Measurements from ENCODE around the gene ETNK2.
"Not testable (repeated sequence)": the region's sequence is repeated elsewhere in the genome, so short reads cannot be mapped to it uniquely, and the experiment has no call there.

Gene ETNK2

DNA sequence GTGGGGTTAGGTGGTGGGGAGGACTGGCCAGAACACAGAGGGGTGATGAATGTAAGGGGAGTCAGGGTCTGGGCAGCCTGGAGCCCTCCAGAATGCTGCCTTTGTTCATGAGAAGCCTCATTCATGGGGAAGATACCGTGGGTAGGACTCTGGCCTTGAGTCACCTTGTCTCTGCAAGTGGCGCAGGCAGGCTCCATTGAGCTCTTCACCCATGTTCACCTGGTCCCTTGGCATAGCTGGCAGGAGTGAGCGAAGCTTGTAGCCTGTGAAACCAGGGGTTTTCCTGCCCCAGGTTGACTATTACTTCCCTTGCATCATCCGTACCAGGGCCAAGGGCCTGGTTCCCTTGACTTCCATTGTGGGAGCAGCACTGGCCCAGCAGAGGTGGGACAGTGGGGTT lies 53.2 kb downstream of the ETNK2 start:
- no peak for DNase-seq (ENCODE audit: low read depth in 2 of 2)

DNA sequence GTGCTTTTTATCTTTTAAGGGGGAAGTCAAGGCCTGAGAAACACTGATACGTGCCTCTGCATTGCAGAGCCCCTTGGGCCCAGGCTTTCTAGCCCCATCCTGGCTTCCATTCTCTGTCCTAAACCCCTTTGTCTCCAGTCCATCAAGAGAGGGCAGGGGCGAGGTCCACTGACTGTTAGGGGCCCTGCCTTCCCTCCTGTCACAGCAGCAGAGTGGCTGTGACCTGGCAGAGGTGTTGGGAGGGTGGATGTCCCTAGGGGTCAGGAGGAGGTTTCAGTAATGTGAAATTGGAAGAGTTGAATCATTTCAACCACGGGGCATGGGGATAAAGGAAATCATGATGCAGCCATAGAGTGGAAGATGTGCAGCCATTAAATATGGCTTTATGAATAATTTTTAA lies 54.9 kb downstream of the ETNK2 start:
- no peak for DNase-seq (ENCODE audit: low read depth in 2 of 2)

DNA sequence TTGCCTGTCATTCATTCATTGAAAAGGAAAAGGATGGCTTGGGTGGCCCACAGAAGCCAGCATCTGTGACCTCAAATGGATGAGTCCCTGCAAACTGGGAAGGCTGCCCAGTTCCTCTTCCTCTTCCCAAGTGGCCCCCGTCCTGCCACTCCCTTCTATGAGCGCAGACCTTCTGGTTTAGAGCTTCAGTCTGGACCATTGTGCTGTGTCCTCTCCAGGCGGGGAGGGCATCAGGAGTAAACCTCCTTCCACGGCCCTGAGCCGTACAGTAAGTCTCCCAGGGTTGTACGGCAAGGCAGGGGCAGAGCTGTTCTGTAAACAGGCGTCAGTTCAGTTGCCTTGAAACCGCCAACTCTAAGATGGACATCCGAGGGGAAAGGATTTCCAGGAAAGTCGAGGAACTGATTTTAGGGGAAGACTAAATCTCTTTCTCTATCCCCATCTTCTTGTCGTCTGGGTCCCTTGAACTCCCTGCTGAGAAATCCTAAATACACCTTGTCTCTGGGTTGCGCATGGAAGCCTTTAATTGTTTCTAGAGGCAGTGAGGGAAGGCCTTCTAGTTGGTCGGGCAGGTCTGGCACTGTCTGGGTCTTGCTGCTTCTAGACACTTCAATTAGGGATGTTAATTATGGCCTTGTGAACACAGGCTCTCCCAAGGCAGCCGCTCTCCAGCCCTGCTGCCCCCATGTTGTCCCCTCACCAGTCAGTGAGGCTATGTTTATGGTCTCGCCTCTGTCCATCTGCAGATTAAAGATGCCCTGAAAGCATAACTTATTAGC lies 56.8 kb downstream of the ETNK2 start:
- no peak for DNase-seq (ENCODE audit: low read depth in 2 of 2)

DNA sequence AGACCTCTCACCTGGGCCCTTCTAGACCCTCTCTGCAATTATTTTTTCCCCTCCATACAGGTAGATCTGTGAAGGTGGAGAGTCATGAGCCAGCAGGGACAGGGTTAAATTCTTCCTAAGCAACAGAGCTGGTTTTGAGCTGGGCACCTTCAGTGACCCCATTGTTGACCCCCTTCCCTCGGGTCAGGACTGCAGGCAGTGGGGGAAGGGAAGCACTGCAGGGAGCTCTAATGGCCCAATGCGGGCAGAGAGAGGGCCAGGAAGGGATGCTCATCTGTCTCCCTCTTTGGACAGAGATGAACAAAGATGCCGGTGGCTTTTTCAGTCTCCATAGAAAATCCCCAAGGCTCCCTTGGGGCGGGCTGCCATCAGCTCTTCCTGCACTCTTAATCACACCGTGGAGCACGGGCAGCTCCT lies 57.5 kb downstream of the ETNK2 start:
- no peak for DNase-seq (ENCODE audit: low read depth in 2 of 2)

DNA sequence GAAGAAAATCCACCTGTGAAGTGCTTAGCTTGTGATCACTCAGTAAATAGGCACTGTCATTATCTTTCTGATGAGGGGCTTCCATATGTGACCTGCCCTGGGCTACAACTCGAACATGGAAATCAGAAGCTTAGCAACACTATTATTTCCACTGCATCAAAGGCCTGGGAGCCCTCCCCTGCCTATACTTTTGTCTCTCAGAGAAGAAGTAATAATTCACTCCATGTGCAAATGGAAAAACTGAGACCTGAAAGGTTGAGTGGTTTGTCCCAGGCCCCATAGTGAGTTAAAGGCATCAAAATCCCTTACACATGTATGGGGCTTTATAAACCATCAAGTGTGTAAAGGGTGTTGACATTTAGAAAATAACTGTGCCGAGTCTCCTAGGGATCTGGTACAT lies 58.1 kb downstream of the ETNK2 start:
- DNase-seq (ENCODE audit: low read depth in 2 of 2), result no peak

DNA sequence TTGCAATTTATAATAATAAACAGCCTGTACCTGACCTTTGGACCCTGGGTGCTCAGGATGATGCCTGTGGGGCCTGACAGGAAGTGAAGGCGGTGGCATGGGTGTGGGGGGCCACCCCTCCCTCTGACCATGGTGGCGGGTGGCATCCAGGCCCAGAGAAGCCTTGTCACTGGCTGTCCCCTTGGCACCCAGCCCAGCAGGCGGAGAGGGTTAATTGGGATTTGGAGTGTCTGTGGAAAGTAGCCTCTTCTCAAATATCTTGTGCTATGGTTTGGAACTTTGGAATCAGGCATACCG lies 58.5 kb downstream of the ETNK2 start:
- no peak for DNase-seq (ENCODE audit: low read depth in 2 of 2)

DNA sequence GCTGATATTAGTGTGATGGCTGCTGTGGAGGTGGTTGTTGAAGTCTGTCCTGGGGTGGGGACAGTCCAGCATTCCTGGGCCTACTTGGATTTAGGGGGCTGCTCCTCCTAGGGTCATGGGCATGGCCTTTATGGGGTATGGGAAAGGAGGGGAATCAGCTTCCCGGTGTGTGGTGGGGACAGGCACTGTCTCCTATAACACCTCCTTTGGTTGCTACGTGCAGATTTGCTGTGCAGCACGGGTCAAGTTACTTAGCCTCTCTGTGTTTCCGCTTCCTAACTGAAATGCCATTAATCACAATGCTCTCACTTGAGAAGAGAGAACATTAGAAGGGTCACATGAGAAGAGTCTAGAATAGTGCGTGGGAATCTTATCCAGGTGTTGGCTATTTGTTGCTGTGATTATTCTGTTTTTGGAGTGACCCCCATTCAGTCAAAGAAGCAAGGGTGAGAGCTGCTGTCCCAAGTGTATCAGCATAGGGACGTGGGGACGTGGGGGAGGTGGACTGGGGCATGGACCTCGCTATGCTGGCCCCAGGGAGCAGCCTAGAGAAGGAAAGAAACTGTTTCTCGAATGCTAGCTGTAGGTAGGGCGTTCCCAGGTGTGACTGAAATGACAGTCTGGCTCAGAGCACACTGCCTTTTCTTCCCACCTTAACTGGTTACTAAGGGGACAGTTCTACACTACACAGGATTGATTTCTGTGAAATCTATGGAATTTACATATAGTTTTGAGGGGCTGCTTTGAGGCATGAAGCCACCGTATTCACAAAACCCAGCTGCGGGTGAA lies 59.0 kb downstream of the ETNK2 start:
- DNase-seq (ENCODE audit: low read depth in 2 of 2), result no peak

DNA sequence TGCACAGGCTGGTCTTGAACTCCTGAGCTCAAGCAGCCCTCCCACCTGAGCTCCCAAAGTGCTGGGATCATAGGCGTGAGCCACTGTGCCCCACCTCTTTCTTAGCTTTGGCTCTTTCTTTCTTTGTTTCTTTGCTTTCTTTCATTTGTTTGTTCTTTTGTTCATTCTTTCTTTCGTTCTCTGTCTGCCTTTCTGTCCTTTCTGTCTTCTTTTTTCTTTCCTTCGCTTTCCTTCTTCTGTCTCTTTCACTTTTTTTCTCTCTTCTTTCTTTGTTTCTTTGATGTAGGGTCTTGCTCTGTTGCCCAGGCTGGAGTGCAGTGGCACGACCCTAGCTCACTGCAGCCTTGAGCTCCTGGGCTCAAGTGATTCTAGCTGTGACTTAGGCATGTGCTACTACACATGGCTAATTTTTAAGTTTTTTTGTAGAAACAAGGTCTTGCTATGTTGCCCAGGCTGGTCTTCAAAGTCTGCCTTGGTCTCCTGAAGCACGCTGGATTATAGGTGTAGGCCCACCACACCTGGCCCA lies 60.0 kb downstream of the ETNK2 start:
- no peak for DNase-seq (ENCODE audit: low read depth in 2 of 2)

DNA sequence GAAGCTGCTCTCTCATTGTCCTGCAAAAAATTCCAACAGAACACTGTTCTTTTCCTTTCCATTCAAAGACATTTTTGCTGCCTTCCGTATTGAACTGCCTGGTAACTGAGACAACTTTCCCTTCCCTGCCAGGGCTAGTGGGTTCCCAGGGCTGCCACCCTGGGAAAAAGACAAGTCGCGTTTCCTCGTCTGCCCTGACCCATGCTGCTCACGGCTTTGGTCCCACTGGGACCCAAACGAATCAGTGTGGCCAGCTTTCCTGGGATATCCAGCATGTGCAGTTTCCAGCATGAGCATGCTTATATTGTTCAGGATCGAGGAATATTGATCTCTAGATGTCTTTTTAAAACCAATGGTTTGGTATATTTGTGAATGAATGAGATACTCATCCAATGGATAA lies 60.8 kb downstream of the ETNK2 start:
- no peak for DNase-seq (ENCODE audit: low read depth in 2 of 2)

DNA sequence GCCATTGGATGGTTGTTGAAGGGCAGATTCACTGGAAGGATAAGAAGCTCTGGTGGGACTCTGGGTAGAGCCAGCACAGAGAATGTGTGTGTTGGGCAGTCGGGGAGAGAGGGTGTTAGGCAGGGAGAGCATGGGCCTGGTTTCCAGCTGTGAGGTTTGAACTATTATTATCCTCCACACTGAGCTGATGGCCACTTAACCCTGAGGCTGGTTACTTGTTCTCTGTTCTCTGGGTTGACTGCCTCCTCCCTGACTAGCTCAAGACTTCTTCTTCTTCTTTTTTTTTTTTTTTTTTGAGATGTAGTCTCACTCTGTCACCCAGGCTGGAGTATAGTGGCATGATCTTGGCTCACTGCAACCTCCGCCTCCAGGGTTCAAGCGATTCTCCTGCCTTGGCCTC lies 61.7 kb downstream of the ETNK2 start:
- not testable (repeated sequence) for DNase-seq (ENCODE audit: low read depth in 2 of 2)

DNA sequence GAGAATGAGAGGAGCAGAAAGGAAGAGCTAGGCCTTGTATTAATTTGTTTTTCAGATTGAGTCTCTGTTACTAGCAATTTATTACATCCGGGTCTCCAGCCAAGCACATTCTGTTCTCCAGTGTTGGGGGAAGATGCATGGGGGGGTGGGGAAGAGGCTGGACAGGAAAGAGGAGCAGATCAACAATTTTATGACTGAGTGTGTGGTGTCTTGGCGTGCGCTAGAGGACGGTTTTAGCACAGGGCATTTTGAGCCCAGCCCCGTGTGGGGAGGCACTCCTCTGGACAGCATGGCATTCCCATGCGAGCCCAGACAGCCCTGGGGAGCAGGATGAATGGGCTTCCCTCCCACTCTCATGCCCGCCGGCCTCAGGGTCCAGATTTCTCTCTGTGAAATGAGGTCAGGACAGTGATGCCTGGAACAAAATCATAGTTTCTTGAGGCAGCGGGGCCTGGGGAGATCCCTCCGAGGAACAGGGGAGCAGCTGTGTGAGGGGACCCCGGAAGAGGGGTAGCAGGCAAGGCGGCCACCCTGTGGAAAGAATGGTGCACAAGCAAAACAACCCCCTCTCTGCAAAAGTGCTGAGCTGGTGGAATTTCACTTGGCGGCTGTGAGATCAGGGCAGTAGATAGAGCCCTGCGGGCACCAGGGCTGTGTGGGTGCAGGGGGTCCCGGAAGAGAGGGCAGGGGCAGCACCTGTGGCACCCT lies 62.6 kb downstream of the ETNK2 start:
- no peak for DNase-seq (ENCODE audit: low read depth in 2 of 2)

DNA sequence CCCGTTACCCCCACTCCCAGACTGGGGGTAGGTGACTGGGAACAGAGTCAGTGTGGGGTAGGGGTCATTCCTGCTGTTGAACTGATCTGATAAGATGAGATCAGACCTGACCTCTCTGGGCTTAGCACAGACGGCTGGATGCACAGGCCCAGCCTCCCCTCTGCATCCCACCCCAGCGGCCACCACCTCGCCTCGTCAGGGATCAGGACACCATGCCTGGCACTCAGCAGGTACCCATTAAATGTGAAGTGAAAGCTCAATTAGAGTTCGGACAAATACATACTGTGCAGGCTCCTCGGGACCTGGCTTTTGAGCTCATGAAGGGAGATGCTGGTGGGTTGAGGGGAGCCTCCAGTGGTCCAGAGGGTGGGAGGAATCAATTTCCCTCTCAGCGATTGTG lies 63.2 kb downstream of the ETNK2 start:
- no peak for DNase-seq (ENCODE audit: low read depth in 2 of 2)

DNA sequence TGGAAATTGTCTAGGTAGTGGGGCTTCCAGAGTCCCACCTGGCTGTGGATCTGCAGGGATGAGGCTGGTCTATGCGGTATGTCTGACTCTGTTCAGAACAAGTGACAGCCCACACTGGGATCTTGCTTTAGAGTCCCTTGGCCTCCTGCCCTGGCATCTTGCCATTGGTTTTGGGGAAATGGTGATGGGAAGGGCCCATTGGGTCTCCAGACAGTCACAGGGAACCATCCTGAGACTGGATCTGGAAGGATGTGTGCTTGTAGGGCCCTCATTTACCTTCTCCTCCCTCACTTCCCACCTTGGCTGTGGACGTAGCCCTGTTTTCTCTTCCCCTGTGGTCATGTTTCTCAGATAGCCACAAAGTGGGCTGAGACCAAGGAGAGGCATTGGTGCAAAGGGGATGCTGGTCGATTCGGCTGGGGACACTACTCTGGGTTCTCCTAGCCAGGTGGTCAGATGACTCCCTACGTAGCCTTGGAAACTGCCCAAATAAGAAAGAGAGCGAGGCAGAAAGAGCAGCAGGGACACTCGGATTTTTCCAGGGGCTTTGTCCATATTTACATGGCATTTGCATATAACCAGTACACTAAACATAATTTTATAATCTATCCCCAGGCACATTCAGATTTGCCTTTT lies 63.8 kb downstream of the ETNK2 start:
- DNase-seq (ENCODE audit: low read depth in 2 of 2), result no peak

DNA sequence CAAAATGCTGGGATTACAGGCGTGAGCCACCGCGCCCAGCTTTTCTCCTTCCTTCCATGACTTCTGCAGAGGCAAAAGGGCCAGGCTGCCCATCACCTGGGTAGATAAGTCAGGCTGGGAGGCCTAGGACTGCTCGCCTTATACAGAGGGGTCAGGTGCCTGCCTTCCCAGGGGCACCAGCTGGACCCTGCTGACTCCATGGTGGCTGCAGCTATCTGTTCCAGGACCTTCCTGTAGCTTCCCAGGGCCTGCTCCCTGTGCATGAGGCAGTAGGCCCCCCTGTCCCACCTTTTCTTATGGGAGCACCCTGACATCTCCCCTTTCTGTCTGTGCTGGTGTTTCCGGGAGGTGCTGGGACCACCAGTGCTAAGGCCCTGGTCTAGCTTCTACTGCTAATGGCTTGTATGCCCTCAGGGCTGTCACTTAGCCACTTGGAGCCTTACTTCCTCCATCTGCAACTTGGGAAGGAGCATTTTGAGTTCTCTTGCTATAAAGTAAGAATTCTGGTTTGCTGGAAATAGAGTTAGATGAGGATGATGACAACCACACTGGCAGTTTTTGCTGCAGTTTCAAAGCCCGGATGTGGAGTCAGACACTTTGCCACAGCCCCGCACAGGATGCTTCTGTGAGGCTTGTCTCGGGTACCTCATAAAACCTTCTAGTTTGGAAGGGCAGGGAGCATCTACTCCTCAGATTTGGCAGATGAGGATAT lies 64.5 kb downstream of the ETNK2 start:
- no peak for DNase-seq (ENCODE audit: low read depth in 2 of 2)

DNA sequence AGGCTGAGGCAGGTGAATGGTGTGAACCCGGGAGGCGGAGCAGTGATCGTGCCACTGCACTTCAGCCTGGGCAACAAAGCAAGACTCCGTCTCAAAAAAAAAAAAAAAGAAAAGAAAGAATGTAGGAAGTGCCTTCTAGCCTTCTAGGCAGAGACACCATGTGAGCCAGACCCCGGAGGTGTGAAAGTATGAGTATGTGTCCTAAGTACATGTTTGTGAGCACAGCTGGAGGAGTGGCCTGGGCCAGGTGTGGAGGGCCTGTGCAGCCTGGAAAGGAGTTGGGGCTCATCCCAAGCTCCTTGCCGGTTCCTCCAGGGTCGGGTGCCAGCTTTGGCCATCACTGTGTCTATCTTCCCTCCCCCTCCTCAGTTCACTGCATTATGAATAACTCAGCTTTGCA lies 66.0 kb downstream of the ETNK2 start:
- no peak for DNase-seq (ENCODE audit: low read depth in 2 of 2)

DNA sequence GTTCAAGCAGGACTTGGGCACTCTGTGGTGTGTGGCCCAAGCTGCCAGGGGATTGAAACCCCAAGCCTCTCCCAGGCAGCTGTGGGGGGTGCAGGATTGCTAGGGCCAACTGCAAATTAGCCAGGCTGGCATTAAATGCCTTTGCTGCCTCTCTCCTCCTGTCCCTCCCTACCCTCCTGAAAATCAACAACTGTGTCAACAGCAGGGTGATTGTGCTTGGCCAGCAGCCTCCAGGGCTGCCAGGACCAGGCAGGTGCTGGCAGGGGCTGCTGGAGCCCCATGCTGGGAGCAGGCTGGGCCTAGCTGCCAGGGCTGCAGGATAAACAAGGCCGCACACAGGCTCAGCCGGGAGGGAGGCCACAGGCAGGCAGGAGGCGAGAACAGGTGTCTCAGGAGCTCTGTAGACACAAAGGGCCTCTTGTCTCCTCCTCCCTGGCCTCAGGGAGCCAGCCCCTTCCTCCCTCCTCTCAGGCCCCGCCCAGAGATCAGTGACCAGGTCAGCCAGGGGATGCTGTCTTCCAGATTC lies 67.5 kb downstream of the ETNK2 start:
- DNase-seq (ENCODE audit: low read depth in 2 of 2), result no peak

DNA sequence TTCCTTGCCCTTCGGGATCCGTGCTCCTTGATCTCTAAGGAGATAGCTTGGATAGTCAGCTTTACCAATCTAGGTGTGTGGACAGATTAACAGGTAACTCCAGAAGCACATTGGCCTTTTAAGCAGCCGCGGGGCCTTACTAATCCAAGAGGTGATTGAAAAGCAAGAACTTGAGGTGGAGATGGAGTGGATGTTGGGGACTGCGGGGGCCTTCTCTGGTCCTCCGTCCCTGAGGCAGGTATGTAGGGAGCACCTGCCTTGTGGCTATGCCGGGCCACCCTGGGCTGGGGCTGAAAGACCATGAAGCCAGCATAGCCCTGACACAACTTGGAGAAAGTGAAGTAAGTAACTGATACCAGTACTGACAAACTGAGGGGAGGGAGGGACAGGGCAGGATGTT lies 68.4 kb downstream of the ETNK2 start:
- no peak for DNase-seq (ENCODE audit: low read depth in 2 of 2)

DNA sequence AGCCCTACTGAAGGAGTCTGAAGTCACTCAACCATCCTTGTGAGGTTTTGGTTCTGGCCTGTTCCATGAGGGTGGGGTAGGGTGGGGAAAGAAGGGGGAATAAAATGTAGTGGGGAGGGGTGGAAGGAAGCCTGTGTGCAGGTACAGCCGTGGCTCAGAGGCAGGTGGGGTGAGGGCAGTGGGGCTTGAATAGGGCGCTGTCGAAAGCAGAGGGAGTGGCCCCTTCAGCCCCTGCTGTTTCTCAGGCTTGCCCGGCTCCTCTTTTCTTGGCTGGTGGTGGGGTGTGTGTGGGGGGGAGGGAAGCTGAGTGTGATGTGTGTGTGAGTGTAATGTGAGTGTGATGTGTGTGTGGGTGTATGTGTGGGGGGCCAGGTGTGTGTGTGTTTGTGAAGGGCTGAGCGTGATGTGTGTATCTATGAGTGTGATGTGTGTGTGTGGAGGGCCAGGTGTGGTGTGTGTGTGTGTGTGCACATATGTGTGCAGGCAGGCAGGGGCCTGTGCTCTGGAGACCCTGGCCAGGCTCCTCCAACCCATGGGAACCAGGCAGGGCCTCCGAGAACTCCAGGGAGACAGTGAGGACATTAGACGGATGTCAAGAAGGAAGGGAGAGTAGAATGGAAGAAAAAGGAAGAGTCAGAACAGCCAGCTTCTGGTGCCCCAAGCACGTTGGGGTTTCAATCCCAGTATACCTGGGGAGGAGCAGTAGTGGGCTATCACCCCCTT lies 69.9 kb downstream of the ETNK2 start:
- DNase-seq (ENCODE audit: low read depth in 2 of 2), result no peak

DNA sequence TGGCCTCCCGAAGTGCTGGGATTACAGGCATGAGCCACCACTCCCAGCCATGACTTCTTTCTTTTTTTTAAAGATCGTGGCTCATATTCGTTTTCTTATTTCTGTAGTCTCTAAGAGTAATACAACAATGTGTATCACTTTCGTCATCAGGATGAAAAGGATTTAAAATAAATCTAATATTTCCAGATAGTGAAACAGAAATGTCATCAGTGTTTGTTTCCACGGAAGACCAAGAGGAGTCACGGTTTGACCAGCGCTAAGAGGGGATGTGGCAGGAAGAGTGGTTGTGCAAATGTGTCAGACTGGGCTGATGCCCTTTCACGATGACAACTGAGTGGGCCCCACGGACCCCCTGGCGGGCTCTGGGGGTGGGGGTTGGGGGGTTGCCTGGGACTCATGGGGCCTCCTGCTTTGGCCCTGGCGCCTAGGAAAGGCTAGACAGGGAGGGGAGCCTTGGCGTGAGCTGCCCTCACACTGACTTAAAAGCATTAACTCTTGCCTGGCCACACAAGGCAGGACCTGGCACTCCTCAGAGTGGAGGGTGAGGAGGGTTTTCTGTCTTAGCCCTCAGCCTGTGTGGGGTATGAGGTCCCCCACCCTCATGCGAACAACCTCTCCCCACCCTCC lies 70.6 kb downstream of the ETNK2 start:
- DNase-seq (ENCODE audit: low read depth in 2 of 2), result no peak

Measured in activated CD8-positive, alpha-beta memory T cell treated with anti-CD3 and anti-CD28 coated beads for 4 hours (primary cell).